H54 (cell line): Measurements from ENCODE around the gene GABARAPL1.

ENCODE experiments used
- DNase-seq: peaks from one replicate; pipeline ENCODE4 v3.0.0; 2011; ENCODE audit warnings: low spot score, mixed read lengths; ENCODE audit not compliant: insufficient read length
- FAIRE-seq: peaks from 3 replicates; lab custom pipeline; 2011; peaks lifted over from hg19 to GRCh38; lab: Jason Lieb, UNC
- POLR2A ChIP-seq: IDR thresholded peaks from 2 replicates; pipeline ENCODE4 v1.6.1; 2011; ENCODE audit warnings: low read depth, mild to moderate bottlenecking, low read length

The GABARAPL1 gene

DNA sequence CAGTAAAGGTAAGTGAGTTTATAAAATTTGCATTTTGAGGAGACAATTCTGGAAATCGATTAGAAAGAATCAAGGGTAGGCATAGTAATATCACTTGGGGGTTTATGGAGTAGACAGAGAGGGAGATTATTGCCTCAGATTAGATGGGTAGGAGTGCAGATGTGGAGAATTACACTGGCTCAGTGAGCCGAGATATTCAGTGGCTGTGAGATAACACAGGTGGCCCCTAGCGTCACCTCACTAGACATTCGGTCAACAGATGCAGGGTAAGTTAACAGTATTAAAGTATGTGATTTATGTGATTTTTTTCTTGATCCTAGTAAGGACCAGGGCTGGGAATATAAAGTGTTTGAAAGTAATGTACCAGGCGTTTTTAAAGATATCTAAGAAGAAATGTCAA, 55.4 kb downstream of the GABARAPL1 start:
- TF ChIP-seq POLR2A = no peak
- DNase-seq (no peak), FAIRE-seq (no peak)

GRCh38 chr12:10272467-10272866, 59.8 kb downstream of the GABARAPL1 start:
- no peak for DNase-seq
- no peak for TF ChIP-seq POLR2A
- FAIRE-seq = no peak
